Testis (tissue), 3 donors: ENCODE data around the gene SSR4. TPM values are rescaled to one million over a fixed set of nuclear protein-coding genes. Genes with fewer than 3 reads are reported as not detected.

Source experiments
- DNase-seq: peaks from one replicate; pipeline ENCODE4 v3.0.0-alpha.2; 2019
- H3K27ac ChIP-seq, 2 donors: fragments of 200-600 bp; sonication (generic); one replicate each; pipeline ENCODE4 v1.5.1; 2019
- H3K27me3 ChIP-seq: fragments of 200-600 bp; sonication (generic); one replicate; pipeline ENCODE4 v1.5.1; 2019
- H3K36me3 ChIP-seq: fragments of 200-600 bp; sonication (generic); one replicate; pipeline ENCODE4 v1.5.1; 2017; ENCODE audit warnings: low read depth; ENCODE audit errors: missing control alignments
- H3K4me1 ChIP-seq: fragments of 200-600 bp; sonication (generic); one replicate; pipeline ENCODE4 v1.5.1; 2019
- H3K4me3 ChIP-seq, 2 donors: fragments of 200-600 bp; sonication (generic); one replicate each; pipeline ENCODE4 v1.5.1; 2017 to 2019
- H3K9me3 ChIP-seq: fragments of 200-600 bp; sonication (generic); one replicate; pipeline ENCODE4 v1.5.1; 2017
- POLR2A ChIP-seq: fragments of 450-650 bp; IDR thresholded peaks from one replicate; pipeline ENCODE4 v1.6.1; 2017; ENCODE audit warnings: antibody characterized with exemption, mild to moderate bottlenecking, moderate library complexity
- WGBS, 2 donors: methylation state at CpG; one replicate each; pipeline ENCODE4 v1.1.5; 2018; 5-methylcytosine and 5-hydroxymethylcytosine counted together
- intact Hi-C: fragments of 100-400 bp; cut with DNase I; formaldehyde crosslinking; loops from one replicate; pipeline ENCODE4 v1.15.1; 2023; ENCODE audit warnings: low total_unique reads
- polyA plus RNA-seq: library from polyadenylated mRNA; stranded (reverse); fragments of 350-450 nt; fragmentation: Illumina TruSeq; extraction: RNeasy Lipid Tissue Mini Kit (QIAGEN cat#74804); gene quantifications from one replicate; pipeline ENCODE4 v1.2.3, GENCODE V29; 2014; ENCODE audit warnings: low read depth, low replicate concordance; ENCODE audit not compliant: insufficient read depth
- total RNA-seq, 2 donors: library from RNA; depleted of rRNA; stranded (reverse); fragments of >200 nt; gene quantifications; one replicate each; pipeline ENCODE4 v1.2.3, GENCODE V29; 2016
- TF ChIP-seq, protein P1 (sequence below), 3 experiments: fragments of 450-650 bp in 2 of 3; fragments of 200-600 bp in 1 of 3; sonication (generic) in 1 of 3; IDR thresholded peaks; one replicate each; pipeline ENCODE4 v1.5.1; 2016 to 2019; ENCODE audit warnings: antibody characterized with exemption in 3 of 3, mild to moderate bottlenecking in 2 of 3, moderate library complexity in 1 of 3

The SSR4 gene
- total and polyA plus RNA-seq, 3 donors from 2014 or later, result 246 to 294 (median 275) TPM

DNA sequence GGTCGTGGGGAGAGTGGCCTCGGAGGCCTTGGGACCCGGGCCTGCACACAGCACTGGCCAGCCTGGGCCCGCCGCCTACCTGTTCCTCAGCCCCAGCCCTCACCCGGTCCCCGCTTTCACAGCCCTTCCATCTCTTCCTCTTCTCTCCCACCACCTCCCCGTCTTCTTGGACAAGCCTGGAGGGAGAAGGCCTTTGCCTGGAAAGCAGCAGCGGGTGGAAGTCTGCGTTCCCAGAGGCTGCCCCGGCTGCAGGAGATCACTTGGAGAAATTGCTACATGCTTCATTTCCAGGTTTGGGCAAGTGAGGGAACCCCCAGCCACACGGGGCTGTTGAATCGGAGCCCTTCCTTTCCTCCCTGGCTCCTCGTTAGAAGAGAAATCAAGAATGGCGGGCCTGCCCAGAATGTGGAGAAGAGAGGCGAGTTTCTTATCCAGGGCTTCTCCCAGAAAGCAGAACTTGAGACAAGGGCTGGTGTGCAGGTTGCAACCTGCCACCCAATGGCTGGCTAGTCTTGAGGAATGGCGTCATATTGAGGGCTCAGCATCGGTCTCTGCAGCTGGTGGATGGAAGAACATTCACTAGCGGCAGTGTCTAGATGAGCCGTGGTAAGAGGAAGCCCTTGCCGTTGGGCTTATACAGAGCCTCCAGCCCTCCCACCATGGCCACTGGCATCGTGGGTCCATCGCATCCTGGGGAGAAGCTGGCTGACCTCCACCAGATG, 37.1 kb downstream of the SSR4 start:
- H3K36me3 ChIP-seq, result no peaks in the 10 kb centered on the region
- no peak overlapping the region for H3K27ac ChIP-seq
- peaks cover 4% of the 10 kb centered on the region for H3K4me1 ChIP-seq
- H3K9me3 ChIP-seq, result no peaks in the 10 kb centered on the region
- TF ChIP-seq POLR2A, result no peak
- TF ChIP-seq, protein P1, sequence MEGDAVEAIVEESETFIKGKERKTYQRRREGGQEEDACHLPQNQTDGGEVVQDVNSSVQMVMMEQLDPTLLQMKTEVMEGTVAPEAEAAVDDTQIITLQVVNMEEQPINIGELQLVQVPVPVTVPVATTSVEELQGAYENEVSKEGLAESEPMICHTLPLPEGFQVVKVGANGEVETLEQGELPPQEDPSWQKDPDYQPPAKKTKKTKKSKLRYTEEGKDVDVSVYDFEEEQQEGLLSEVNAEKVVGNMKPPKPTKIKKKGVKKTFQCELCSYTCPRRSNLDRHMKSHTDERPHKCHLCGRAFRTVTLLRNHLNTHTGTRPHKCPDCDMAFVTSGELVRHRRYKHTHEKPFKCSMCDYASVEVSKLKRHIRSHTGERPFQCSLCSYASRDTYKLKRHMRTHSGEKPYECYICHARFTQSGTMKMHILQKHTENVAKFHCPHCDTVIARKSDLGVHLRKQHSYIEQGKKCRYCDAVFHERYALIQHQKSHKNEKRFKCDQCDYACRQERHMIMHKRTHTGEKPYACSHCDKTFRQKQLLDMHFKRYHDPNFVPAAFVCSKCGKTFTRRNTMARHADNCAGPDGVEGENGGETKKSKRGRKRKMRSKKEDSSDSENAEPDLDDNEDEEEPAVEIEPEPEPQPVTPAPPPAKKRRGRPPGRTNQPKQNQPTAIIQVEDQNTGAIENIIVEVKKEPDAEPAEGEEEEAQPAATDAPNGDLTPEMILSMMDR (IDR thresholded peaks at IDR 0.05), result no peak
- no peaks in the 10 kb centered on the region for H3K27me3 ChIP-seq
- WGBS, 2 donors, result 40 to 47% methylated on average over 1 to 21 of the region's 23 CpGs
- no peak overlapping the region for H3K4me3 ChIP-seq
- no peak for DNase-seq
- intact Hi-C loops, result no loop called here

GRCh38 chrX:153832728-153833127, 38.3 kb downstream of the SSR4 start:
- Histone ChIP-seq H3K36me3 (no peaks in the 10 kb centered on the region), H3K27ac (no peak overlapping the region), H3K4me1 (peaks cover 4% of the 10 kb centered on the region), H3K9me3 (no peaks in the 10 kb centered on the region), H3K27me3 (no peaks in the 10 kb centered on the region), H3K4me3 (no peak overlapping the region)
- TF ChIP-seq, protein P1 (IDR thresholded peaks at IDR 0.05), result no peak
- no peak for TF ChIP-seq POLR2A
- 92% methylated on average over 10 of the region's 10 CpGs; no CpG with 5 or more reads in 1 of the 2 donors for WGBS, 2 donors
- no peak for DNase-seq
- intact Hi-C loops, result no loop called here

DNA sequence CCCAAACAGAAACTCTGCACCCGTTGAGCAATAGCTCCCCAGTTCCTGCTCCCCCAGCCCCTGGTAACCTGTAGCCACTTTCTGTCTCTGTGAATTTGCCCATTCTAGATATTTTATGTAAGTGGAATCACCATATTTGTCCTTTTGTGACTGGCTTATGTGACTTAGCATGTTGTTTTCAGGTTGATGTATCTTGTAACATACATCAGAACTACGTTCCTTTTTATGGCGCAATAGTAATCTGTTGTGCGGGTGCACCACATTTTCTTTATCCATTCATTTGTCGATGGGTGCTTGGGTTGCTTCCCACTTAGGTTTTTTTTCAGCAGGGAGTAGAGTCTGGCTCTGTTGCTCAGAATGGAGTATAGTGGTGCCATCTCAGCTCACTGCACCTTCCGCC, 42.5 kb downstream of the SSR4 start:
- WGBS, 2 donors, result 89 to 91% methylated on average over 4 to 6 of the region's 6 CpGs
- intact Hi-C loops, result no loop called here

GRCh38 chrX:153844509-153845082, 50.1 kb downstream of the SSR4 start:
- H3K27ac ChIP-seq, result no peak overlapping the region
- no peak overlapping the region for H3K4me3 ChIP-seq
- H3K4me1 ChIP-seq, result no peaks in the 10 kb centered on the region
- intact Hi-C loops, result no loop called here
- 40 to 53% methylated on average over 6 of the region's 6 CpGs for WGBS, 2 donors
- TF ChIP-seq, protein P1 (IDR thresholded peaks at IDR 0.05), result no peak
- TF ChIP-seq POLR2A, result no peak
- H3K27me3 ChIP-seq, result no peaks in the 10 kb centered on the region
- DNase-seq, result no peak
- H3K36me3 ChIP-seq, result no peaks in the 10 kb centered on the region
- no peaks in the 10 kb centered on the region for H3K9me3 ChIP-seq

More for the DNA sequence above, 42.5 kb downstream of the SSR4 start:
- Histone ChIP-seq H3K9me3 (no peaks in the 10 kb centered on the region), H3K36me3 (no peaks in the 10 kb centered on the region), H3K27ac (no peak overlapping the region), H3K27me3 (no peaks in the 10 kb centered on the region), H3K4me3 (no peak overlapping the region), H3K4me1 (no peaks in the 10 kb centered on the region)
- DNase-seq, result no peak
- TF ChIP-seq POLR2A, result no peak
- TF ChIP-seq, protein P1 (IDR thresholded peaks at IDR 0.05), result no peak
